HG03064 (cell line): ENCODE data around the gene HRG.

Experiments used
- ATAC-seq: cut with Tn5 transposase; IDR thresholded peaks from one replicate; pipeline ENCODE4 v1.9.1; 2021; ENCODE audit warnings: low read depth; ENCODE audit not compliant: unreplicated experiment

Gene HRG

DNA sequence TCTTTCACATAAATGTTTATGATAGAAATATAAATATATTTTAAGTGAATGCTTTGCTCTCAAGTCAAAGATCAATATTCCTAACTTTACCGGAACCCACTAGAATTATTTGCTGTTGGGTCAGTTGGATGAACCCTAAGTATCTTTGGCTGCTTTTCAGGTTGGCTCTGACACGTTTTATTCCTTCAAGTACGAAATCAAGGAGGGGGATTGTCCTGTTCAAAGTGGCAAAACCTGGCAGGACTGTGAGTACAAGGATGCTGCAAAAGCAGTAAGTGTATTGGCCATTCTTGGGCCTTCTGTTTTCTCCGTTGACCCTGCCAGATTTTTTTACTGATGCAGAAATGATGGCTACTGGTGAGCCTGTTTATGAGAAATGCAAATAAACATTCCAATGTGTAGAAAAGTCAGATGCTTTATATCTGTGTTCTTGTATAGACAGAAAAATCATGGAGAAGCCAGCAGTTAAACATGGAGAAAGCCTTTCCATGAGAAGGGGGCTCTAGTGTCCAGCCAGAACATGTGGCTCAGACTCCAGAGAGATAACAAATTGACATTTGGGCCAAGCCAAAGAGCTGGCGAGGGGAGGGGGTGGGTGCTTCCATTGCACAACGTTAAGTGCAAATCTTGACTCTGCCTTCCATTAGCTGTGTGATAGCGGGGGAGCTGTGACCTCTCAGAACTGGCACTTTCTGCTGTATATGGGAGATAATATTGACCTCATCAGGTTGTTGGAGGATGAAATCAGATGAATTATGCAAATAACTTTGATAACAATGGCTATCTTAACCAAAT, 54.3 kb downstream of the HRG start:
- no peak for ATAC-seq

DNA sequence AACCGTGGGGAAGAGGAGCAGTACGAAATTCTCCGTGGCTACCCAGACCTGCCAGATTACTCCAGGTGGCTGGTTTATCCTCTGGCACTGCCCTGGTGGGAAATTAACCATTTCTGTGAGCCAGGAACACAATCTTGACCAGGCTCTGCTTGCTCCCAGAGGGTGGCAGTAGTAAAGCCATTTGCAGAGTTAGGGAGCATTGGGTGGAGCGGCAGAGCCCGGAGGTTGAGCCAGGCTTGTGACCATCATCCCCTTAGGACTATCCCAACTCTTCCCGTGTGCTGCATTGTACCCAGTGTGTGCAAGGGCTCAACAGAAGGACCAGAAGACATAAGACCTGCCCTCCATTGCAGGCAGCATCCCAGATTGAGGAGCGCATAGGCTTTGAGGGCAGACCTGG, 56.6 kb downstream of the HRG start:
- no peak for ATAC-seq

DNA sequence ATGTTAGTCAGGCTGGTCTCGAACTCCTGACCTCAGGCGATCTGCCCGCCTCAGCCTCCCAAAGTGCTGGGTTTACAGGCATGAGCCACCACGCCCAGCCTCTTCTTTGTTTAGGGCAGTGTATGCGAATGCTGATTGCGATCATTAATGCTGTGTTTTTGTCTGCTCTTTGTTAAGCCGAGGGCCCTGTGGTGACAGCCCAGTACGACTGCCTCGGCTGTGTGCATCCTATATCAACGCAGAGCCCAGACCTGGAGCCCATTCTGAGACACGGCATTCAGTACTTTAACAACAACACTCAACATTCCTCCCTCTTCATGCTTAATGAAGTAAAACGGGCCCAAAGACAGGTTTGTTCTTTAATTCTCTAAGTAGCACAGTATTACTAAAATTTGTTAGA, 59.1 kb downstream of the HRG start:
- no peak for ATAC-seq
